HG03039 (cell line): Measurements from ENCODE around the gene CCDC167.
"Not testable (repeated sequence)": the region's sequence is repeated elsewhere in the genome, so short reads cannot be mapped to it uniquely, and the experiment has no call there.

Experiments
- ATAC-seq: cut with Tn5 transposase; IDR thresholded peaks from one replicate; pipeline ENCODE4 v1.9.1; 2021; ENCODE audit warnings: mild to moderate bottlenecking, moderate library complexity; ENCODE audit not compliant: unreplicated experiment

Gene CCDC167

DNA sequence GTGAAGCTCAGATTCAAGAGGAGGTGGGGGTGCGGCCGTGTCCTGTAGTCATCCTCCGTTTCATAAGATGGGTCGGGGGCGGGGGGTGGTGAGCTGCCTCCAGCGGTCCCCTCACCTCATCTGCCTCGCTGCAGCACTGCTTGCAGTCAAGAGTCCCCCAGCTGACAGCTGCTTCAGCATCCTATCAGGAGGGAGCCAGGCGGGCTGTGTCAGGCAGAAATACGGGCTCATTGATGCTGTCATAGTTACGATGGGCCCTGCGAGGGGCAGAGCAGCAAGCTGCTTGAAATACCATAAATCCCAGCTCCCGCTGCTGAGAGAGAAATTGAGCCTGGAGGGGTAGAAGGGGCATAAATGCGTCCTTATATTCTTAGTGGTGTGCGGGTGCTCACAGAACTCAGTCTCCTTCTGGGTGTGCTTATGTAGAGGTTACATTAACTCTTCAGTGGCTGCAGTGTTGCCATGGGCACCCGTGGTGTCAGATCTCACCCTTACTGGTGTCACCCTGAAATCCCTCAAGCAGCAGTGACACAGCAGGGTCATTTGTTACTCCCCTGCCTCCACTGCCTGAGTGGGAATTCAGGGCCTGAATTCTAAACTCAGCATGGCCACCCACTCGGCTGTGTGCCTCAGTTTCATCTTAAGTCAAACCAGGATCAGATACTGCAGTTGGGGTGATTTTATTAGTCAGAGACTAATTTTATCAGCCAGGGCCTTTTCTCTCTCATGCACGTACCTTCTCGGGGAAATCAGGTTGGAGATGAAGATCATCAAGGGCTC, 21.8 kb downstream of the CCDC167 start:
- no peak for ATAC-seq

DNA sequence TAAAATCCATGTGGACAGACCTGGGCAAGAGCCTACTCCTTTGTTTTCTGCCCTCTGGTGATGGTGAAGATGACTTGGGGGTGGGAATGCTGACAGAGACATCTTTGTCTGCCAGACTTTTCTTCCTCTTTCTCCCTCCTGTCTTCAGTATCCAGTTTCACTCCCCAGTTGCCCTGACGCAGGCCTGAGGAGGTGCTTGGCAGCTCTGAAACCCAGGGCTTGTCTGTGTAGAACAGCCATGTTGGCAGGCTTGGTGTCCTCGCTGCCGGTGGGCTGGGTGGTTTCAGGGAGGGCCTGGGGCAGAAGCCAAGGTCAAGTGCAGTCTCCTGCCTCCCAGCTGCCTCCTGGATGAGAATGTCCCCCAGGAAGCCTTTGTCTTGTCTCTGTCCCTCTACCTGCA, 22.5 kb downstream of the CCDC167 start:
- no peak for ATAC-seq

GRCh38 chr6:37474316-37474715, 25.4 kb downstream of the CCDC167 start:
- no peak for ATAC-seq

DNA sequence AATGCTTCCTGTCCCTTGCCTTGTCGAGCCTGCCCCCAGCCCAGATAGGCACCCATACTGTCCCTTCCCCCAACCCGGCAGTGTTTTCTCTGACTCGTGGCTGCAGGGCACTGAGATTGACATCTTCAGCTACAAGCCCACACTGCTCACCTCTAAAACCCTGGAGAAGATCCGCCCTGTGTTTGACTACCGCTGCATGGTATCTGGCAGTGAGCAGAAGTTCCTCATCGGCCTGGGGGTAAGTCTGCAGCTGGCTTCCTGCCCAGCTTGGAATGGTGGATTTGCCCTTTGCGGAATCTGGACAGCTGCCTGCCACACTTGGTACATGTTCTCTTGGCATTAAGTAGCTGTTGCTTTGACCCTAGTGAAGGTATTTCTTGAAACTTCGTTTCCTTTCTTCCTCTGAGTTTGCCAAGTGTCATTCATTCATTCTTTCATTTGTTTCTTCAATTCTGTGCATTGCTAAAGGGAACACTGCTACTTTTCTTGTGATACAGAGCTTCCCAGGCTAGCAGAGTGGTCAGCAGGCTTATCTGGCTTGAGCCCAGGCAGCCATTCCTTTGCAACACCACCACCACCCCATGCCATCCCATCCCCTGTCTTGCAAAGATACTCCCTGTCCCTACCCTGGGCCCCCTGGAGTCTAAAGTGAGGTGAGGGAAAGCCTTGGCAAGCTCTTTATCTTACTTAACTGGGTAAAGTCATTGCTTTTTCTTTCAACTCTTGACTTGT, 26.2 kb downstream of the CCDC167 start:
- no peak for ATAC-seq

DNA sequence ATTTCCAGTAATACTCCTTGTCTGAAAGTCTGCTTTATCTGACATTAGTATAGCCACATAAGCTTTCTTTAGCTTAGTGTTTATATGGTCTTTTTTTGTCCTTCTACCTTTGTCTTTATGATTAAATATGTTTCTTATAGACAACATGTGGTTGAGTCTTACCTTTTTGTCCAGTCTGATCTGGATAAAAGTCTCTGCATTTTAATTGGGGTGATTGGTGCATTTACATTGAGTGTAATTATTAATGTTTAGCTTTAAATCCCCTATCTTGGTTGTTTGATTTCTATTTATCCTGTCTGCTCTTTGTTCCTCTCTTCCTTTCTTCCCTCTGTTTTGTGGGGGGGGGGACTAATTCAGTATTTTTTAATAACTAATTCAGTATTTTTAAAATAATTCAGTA, 32.0 kb downstream of the CCDC167 start:
- no peak for ATAC-seq

DNA sequence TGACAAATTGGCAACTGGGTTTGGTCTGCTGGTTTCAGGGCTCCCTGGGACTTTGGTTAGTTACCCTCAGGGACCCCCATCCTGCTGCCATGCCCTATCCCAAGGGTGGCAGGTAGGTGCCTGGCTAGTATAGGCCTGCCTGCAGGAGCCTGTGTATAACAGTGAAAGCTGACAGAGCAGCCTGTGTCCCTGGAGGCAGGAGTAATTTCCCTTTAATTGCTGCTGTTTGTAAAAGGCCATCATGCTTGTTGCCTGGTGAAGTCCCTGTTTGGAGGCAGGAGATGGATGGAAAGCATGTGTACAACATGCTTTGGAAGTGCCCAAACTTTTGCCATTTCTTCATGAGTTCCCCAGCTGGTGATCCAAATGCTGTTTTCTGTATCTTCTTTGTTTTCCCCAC, 36.6 kb downstream of the CCDC167 start:
- ATAC-seq = no peak

- ATAC-seq = no peak
These were observed 38.9 kb downstream of the CCDC167 start for GRCh38 chr6:37460805-37461204.

DNA sequence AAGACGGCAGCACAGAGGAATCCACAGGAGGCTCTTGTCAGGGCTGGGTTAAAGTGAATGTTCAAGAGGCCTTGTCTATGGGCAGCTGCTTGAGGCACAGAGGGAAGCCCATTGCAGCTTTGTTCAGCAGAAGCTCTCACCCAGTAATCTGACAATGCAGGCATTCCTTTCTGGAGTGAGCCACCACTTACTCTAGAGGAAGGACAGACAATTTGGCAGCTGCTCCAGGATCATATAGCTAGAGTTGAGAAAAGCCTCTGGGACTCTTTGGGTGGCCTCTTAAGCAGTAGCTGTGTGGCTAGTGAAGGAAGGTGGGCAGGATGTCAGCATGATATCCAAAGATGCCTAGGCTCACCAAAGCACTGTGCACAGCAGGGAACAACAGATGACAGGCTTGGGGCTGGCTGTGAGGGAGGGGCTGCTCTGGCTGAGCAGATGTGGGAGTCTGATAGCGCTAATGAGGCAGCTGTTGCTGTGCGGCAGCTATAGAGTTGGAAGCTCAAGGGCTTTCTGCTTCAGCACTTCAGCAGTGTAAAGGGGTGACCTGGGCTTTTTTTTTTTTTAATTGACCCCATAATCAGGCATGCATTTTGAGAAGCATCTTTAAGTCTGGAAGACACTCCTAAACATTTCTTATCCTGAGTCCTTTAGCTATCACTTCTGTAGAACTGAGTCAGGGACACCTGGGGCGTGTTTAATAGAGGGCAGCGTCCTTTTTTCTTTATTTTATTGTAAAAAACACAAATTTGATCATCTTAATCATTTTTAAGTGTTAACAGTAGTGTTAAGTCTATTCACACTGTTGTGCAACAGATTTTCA, 39.5 kb downstream of the CCDC167 start:
- no peak for ATAC-seq

DNA sequence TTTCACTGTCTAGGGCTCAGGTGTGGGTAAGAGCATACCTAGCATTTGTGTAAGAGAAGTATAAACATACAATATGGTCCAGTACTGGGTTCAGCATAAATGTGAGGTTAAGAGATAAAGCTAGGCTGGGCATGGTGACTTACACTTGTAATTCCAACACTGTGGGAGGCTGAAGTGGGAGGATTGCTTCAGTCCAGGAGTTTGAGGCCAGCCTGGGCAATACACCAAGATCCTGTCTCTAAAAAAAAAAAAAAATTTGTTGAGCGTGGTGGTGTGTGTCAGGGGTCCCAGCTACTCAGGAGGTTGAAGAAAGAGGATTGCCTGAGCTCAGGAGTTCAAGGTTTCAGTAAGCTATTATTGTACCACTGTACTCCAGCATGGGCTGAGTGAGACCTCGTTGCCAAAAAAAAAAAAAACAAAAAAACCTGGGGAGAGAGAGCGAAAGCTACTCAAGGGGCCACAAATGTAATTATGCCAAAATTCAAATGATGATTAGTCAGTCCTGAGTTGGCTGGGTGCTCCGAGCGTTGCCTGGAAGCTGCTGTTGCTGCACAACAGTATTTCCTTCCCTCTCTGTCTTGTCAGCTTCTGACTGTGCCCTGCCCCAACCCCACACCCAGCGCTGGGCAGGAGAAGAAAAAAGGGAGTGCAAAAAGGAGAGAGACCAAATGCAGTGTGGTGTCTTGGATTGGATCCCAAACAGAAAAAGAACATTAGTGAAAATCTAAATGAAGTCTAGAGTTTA, 42.7 kb downstream of the CCDC167 start:
- ATAC-seq = no peak

- ATAC-seq = no peak
These were observed 43.6 kb downstream of the CCDC167 start for GRCh38 chr6:37456126-37456525.

DNA sequence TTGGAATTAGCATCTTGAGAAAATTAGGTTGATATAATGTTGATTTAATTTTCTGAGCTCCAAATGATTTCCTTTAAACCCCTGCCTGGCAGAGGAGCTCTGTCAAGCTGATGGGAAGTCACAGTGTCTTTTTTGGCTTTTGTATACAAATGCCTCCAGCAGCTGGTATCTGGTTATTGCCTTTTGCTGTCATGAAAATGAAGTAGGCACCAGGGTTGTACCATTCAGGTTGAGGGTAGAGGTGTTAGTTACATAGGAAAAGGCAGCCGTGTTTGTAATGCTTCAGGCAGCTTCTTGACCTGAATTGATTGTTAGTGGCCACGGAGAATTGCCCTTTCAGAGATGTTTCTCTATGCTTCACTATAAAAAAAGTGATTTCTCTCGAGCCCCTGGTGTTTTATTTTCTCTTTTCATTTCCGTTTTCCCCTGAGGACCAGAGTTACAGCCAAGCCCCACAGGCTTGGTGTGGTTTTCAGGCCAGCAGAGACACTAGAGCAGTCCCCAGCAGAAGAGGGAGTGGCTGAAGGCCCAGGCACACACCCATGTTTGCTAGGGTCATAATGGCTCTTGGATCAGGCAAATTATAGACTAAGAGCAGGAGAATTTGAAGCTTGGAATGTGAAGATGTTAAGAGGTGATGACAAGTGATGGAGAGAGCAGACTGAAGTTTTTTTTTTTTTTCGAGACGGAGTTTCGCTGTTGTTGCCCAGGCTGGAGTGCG, 45.1 kb downstream of the CCDC167 start:
- ATAC-seq = no peak

GRCh38 chr6:37452522-37452921, 47.2 kb downstream of the CCDC167 start:
- ATAC-seq = no peak

DNA sequence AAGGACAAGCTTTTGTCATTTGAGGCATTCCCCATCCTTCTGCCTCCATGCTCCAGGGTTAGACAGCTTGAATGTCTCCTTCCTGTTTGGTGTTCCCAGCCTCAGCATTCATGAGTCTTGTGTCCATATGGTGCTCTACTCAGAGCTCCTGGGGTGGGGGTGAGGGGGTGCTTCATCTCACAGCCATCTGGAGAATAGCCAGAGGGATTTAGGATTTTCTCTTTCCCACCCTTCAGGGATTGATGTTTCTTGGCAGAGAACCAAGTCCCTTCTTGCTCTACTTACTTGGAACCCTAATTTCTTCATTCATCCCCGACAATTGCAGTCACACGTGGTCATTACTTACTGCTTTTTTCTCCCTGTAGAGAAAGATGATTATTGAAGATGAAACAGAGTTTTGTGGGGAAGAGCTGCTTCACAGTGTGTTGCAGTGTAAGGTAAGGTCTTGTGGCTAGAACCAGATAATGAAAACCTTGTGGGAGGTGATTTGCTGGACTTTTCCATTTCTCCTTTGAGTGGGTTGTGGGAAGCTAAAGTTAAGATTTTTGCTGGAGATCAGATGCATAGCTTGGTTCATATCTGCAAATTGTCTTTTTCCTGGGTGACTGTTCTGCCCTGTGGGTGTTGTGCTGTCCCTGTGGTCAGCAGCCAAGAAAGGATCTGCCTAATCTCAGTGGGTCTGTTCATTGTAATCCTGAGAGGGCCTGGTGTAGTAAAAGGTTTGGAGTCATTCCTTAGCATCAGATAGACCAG, 48.1 kb downstream of the CCDC167 start:
- ATAC-seq = no peak

DNA sequence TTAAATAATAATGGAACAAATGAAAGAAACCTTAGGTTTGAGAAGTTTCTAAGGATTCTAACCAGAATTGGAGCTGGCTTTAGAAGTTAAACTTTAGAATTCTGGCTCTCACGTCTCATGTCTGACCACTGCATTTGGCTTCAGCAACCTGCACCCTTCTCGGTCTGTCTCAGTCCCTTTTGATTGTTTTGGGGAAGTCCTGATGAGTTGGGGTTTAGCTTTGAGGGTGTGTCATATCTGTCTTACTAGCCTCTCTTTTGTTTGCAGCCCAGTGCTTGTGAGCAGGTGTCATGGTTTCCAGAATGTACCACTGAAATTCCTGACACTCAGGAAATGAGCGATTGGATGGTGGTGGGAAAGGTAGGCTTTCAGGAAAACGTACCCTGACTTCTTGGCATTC, 49.7 kb downstream of the CCDC167 start:
- no peak for ATAC-seq

DNA sequence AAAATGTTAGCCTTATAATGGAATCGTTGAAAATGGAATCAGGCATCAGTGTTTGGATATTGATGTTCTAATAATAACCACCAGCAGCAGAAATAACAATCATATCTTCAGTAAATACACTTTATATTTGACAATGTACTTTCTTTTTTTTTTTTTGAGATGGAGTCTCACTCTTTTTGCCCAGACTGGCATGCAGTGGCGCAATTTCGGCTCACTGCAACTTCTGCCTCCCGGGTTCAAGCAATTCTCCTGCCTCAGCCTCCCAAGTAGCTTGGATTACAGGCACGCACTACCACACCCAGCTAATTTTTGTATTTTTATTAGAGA, 56.5 kb downstream of the CCDC167 start:
- not testable (repeated sequence) for ATAC-seq

DNA sequence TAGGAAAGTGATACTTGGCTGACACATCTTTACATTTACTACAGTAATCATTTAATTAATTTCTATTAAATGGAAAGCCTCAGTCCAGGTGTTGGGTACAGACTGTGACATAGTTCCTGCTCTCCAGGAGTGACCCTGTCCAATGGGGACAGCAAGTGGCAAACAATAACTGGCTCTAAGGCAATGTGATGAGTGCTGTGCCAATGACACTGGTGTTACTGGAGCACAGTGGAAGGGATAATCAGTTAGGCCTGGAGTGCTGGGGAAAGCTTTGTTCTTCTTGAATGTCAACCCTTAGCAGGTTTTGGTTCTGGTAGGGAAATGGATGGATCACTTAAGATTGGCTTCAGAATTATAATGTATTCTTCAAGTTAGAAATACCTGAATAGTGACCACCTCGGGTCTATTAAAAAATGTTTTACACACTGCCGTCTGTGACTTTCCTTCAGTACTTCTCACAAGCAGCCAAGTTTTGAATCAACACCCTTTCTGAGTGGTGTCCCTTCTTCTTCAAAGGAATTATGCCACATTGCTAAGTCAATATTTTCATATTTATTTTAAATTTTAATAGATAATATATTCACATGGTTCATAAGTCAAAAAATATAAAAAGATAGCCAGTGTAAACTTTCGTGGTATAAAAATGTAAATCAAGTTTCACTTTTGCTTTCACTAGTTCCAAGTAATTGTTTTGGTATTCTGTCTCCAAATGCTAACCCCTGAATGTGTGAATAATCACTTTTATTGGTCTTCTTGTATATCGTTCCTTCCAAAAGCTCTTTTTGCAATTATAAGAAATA, 57.1 kb downstream of the CCDC167 start:
- no peak for ATAC-seq

DNA sequence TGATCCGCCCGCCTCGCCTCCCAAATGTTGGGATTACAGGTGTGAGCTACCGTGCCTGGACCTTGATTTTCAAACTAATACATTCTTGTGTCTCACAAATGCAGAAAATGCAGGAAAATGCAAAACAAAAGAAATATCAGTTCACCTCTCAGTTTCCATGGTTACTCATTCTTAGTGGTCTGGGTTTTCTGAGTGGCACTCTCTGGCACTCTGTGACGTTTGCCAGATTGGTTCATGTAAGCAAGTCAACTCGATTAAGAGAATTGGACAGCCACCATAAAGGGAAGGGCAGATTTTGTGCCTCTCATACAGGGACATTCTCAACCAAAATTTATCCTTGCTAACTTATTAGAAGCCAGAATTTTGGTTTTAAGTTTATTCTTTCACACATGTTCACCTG, 58.0 kb downstream of the CCDC167 start:
- no peak for ATAC-seq

- no peak for ATAC-seq
These were observed 60.8 kb downstream of the CCDC167 start for GRCh38 chr6:37438930-37439329.

DNA sequence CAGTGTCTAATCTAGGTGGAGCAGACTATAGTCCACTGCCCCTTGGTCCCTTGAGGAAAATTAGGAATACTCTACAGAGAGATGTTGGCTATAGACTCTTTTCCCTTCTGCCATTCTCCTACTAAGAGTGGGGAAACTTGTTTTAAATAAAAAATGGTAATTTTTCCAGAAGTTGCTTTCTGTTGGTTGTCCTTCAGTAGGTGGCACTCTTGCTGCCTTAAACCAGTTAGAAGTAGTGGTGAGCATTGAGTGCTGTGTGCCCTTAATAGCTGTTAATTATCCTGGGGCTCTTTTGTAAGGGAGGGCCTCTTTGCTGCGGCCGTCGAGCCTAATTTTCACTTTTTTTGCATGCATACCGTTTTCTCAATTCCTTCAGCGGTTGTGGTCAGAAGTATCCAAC, 63.9 kb downstream of the CCDC167 start:
- no peak for ATAC-seq
